K562 (cell line): ENCODE data around the gene STPG2. TPM values are rescaled to one million over a fixed set of nuclear protein-coding genes. Genes with fewer than 3 reads are reported as not detected.

Experiments used
- ATAC-seq: fragments of 200-7000 bp; cut with Tn5 transposase; 3 replicates; pipeline ENCODE4 v1.9.1; 2020; ENCODE audit warnings: moderate library complexity
- BruUV-seq: library from RNA; stranded (reverse); fragments of 400-500 nt; replicated peaks from 2 replicates; lab custom pipeline; 2021; lab: Mats Ljungman, UMichigan
- CTCF ChIA-PET: fragments of 300-600 bp; formaldehyde crosslinking; extraction: SDS; loops from one replicate; lab custom pipeline; 2021; ENCODE audit warnings: low intra/inter-chr PET ratio; lab: Yijun Ruan, JAX
- POLR2A ChIA-PET: fragments of 300-600, 350-650 bp; sonication (Branson Sonifier 250); formaldehyde crosslinking; extraction: SDS; loops from one replicate; lab custom pipeline; 2021; ENCODE audit warnings: antibody characterized with exemption, inconsistent platforms; lab: Yijun Ruan, JAX
- DNase-seq, 4 experiments: peaks; one replicate each; pipeline versions ENCODE4 v3.0.0 to v3.0.0-alpha.2; 2011 to 2018; ENCODE audit warnings: low spot score in 3 of 4, mixed read lengths in 3 of 4; ENCODE audit errors: extremely low read depth in 1 of 4
- FAIRE-seq: peaks from 2 replicates; lab custom pipeline; 2011; peaks lifted over from hg19 to GRCh38; lab: Jason Lieb, UNC
- H2AFZ ChIP-seq: 2 replicates; pipeline ENCODE4 v1.6.0; 2011; ENCODE audit warnings: low read depth, low read length, control low read depth, inconsistent platforms
- H3K27ac ChIP-seq: fragments of 200-600 bp; 3 replicates; pipeline ENCODE4 v1.8.0; 2011; ENCODE audit warnings: low read depth, mild to moderate bottlenecking, control low read depth, inconsistent platforms, low read length, moderate library complexity, mixed read lengths; ENCODE audit errors: extremely low read depth
- H3K27me3 ChIP-seq, 2 experiments: fragments of 300-600 bp in 1 of 2; 2 replicates in 1 of 2; 3 replicates in 1 of 2; pipeline versions ENCODE4 v1.6.0 to v1.8.0; 2011; ENCODE audit warnings: inconsistent platforms in 2 of 2, low read length in 2 of 2, mild to moderate bottlenecking in 1 of 2, mixed read lengths in 1 of 2, moderate library complexity in 1 of 2; ENCODE audit not compliant: control insufficient read depth in 2 of 2, insufficient read depth in 2 of 2
- H3K36me3 ChIP-seq: fragments of 300-600 bp; 3 replicates; pipeline ENCODE4 v1.8.0; 2011; ENCODE audit warnings: mild to moderate bottlenecking, low read length, inconsistent platforms; ENCODE audit not compliant: control insufficient read depth, insufficient read depth
- H3K4me1 ChIP-seq, 2 experiments: fragments of 200-600 bp in 1 of 2; replicated peaks in 1 of 2; 2 replicates in 1 of 2; 3 replicates in 1 of 2; pipeline versions ENCODE4 v1.5.1 to v1.8.0; 2011; ENCODE audit warnings: inconsistent platforms in 2 of 2, low read length in 2 of 2, mild to moderate bottlenecking in 1 of 2, mixed read lengths in 1 of 2, moderate library complexity in 1 of 2; ENCODE audit not compliant: control insufficient read depth in 2 of 2, insufficient read depth in 2 of 2
- H3K4me2 ChIP-seq: 2 replicates; pipeline ENCODE4 v1.6.1; 2011; ENCODE audit warnings: low read length, control low read depth, inconsistent platforms, mixed read lengths; ENCODE audit not compliant: insufficient read depth
- H3K4me3 ChIP-seq: fragments of 200-600 bp; sonication (generic), shearing (Covaris generic); 2 replicates; pipeline ENCODE4 v1.5.1; 2016; ENCODE audit warnings: control low read depth, inconsistent platforms
- H3K79me2 ChIP-seq: fragments of 200-600 bp; 3 replicates; pipeline ENCODE4 v1.8.0; 2011; ENCODE audit warnings: low read length, inconsistent platforms; ENCODE audit not compliant: control insufficient read depth, insufficient read depth
- H3K9ac ChIP-seq, 2 experiments: 2 replicates each; pipeline versions ENCODE4 v1.6.0 to v1.6.1; 2011; ENCODE audit warnings: low read depth in 2 of 2, low read length in 2 of 2, control low read depth in 1 of 2, inconsistent platforms in 1 of 2, mild to moderate bottlenecking in 1 of 2, mixed read lengths in 1 of 2; ENCODE audit not compliant: insufficient read depth in 1 of 2
- H3K9me1 ChIP-seq: one replicate; pipeline ENCODE4 v1.6.0; 2011; ENCODE audit warnings: inconsistent platforms, mild to moderate bottlenecking, low read length, moderate library complexity; ENCODE audit not compliant: control insufficient read depth, insufficient read depth
- H3K9me3 ChIP-seq: replicated peaks from 2 replicates; pipeline ENCODE4 v1.5.1; 2011; ENCODE audit warnings: low read depth, low read length, inconsistent platforms; ENCODE audit not compliant: control insufficient read depth, insufficient read depth
- H4K20me1 ChIP-seq: replicated peaks from 2 replicates; pipeline ENCODE4 v1.6.1; 2011; ENCODE audit warnings: low read length, inconsistent platforms, mixed read lengths; ENCODE audit not compliant: control insufficient read depth, insufficient read depth
- CBX2 ChIP-seq: fragments of 200-600 bp; sonication (generic); IDR thresholded peaks from one replicate; pipeline ENCODE4 v1.6.1; 2012; ENCODE audit warnings: mild to moderate bottlenecking, low read length, inconsistent platforms; ENCODE audit not compliant: insufficient read depth, poor library complexity, severe bottlenecking
- NFIC ChIP-seq: fragments of 450-650 bp; IDR thresholded peaks from 2 replicates; pipeline ENCODE4 v1.6.1; 2017; ENCODE audit warnings: mild to moderate bottlenecking, inconsistent platforms
- PHF20 ChIP-seq: fragments of 450-650 bp; IDR thresholded peaks from 2 replicates; pipeline ENCODE4 v1.6.1; 2018; ENCODE audit not compliant: partially characterized antibody
- ZC3H8 ChIP-seq: fragments of 450-650 bp; IDR thresholded peaks from 2 replicates; pipeline ENCODE4 v1.6.1; 2017
- ZHX1 ChIP-seq: fragments of 150-350 bp; conservative IDR thresholded peaks from 2 replicates; pipeline ENCODE4 v1.6.1; 2014; ENCODE audit warnings: low read length
- ZNF75A ChIP-seq: fragments of 450-650 bp; formaldehyde crosslinking; IDR thresholded peaks from 2 replicates; pipeline ENCODE4 v1.4.0; 2020; ENCODE audit warnings: mild to moderate bottlenecking
- WGBS: fragments of 100-300 bp; shearing (Covaris generic); methylation state at CpG from one replicate; pipeline ENCODE4 v1.1.6; 2016; ENCODE audit warnings: low coverage, mixed read lengths; ENCODE audit not compliant: insufficient coverage; ENCODE audit errors: missing lambda C conversion rate; 5-methylcytosine and 5-hydroxymethylcytosine counted together
- in situ Hi-C: fragments of 300-500 bp; cut with MboI; formaldehyde crosslinking; loops from 4 replicates; pipeline ENCODE4 v1.15.0; 2018; ENCODE audit warnings: inconsistent platforms, mixed read lengths
- intact Hi-C: fragments of 100-400 bp; cut with micrococcal nuclease; formaldehyde crosslinking; loops from 2 replicates; pipeline ENCODE4 v1.14.2; 2022
- polyA plus RNA-seq, 8 experiments: library from polyadenylated mRNA; depleted of rRNA in 4 of 8; stranded (reverse) in 5 of 8; unstranded in 3 of 8; fragments of >200 nt; fragmentation: Nextera tagmentation in 2 of 8; fragmentation: Illumina TruSeq in 1 of 8; extraction: Ambion mirVana in 2 of 8; extraction: Trizol in 1 of 8; gene quantifications; 2 replicates each; pipeline versions ENCODE4 v1.2.1 to v1.2.3, GENCODE V29; 2011 to 2014; ENCODE audit warnings: inconsistent platforms in 1 of 8, missing spikeins in 1 of 8
- total RNA-seq, 7 experiments: library from RNA; depleted of rRNA in 6 of 7; stranded (reverse); fragments of >200 nt in 6 of 7; fragmentation: Illumina TruSeq in 2 of 7; extraction: Trizol in 2 of 7; gene quantifications; 2 replicates each; pipeline versions ENCODE4 v1.2.1 to v1.2.3, GENCODE V29; 2011 to 2021; ENCODE audit warnings: low replicate concordance in 1 of 7

STPG2 gene
- total and polyA plus RNA-seq, 9 of the 15 experiments (the other 6 are each of a cell fraction or from before 2014, with no cell fraction given) = not detected

GRCh38 chr4:98110929-98111328 lies 32.3 kb downstream of the STPG2 start:
- H3K36me3 ChIP-seq = no peaks in the 10 kb centered on the region
- in situ Hi-C loops = no loop called here
- POLR2A ChIA-PET = no interaction called here

GRCh38 chr4:98110214-98110613 lies 33.1 kb downstream of the STPG2 start:
- no peaks in the 10 kb centered on the region for H3K9me1 ChIP-seq
- H3K79me2 ChIP-seq = no peaks in the 10 kb centered on the region
- ATAC-seq (no peak), DNase-seq (no peak), FAIRE-seq (no peak)
- H3K27me3 ChIP-seq = no peaks in the 10 kb centered on the region
- H2AFZ ChIP-seq = no peak overlapping the region
- H3K4me3 ChIP-seq = no peak overlapping the region
- no peaks in the 10 kb centered on the region for H3K4me1 ChIP-seq
- H3K36me3 ChIP-seq = no peaks in the 10 kb centered on the region
- POLR2A ChIA-PET = no interaction called here
- no peak overlapping the region for H3K4me2 ChIP-seq
- in situ Hi-C loops = no loop called here
- CTCF ChIA-PET = no interaction called here
- 0% methylated on average over 5 of the region's 5 CpGs for WGBS
- intact Hi-C loops = no loop called here
- H3K27ac ChIP-seq = no peak overlapping the region
- 0 out of 2 replicates have a peak, but pooled peaks have one; percentile 7 for TF ChIP-seq NFIC
- no peak for TF ChIP-seq ZHX1
- BruUV-seq = no TSS peak
- H3K9ac ChIP-seq = no peak overlapping the region
- no peaks in the 10 kb centered on the region for H3K9me3 ChIP-seq
- H4K20me1 ChIP-seq = no peaks in the 10 kb centered on the region

More at GRCh38 chr4:98110929-98111328, 32.3 kb downstream of the STPG2 start:
- Histone ChIP-seq H4K20me1 (no peaks in the 10 kb centered on the region), H3K27ac (no peak overlapping the region), H3K9me3 (no peaks in the 10 kb centered on the region), H3K27me3 (no peaks in the 10 kb centered on the region), H3K4me2 (no peak overlapping the region), H3K4me3 (no peak overlapping the region), H3K79me2 (no peaks in the 10 kb centered on the region), H3K9ac (no peak overlapping the region), H2AFZ (no peak overlapping the region), H3K4me1 (no peaks in the 10 kb centered on the region), H3K9me1 (no peaks in the 10 kb centered on the region)
- ATAC-seq (no peak), FAIRE-seq (no peak), DNase-seq (no peak)
- WGBS = 0% methylated on average over 2 of the region's 2 CpGs
- no peak for TF ChIP-seq CBX2
- no peak for TF ChIP-seq ZC3H8
- TF ChIP-seq PHF20 = no peak
- TF ChIP-seq ZNF75A (CRISPR knock-in tag) = no peak
- no TSS peak for BruUV-seq
- CTCF ChIA-PET = no interaction called here
- intact Hi-C loops = no loop called here
